Measurements from ENCODE around the gene ANKAR.

- TF ChIP-seq POLR2A (IDR thresholded peaks at IDR 0.05; ENCODE audit: control extremely low read depth in 1 of 2, low read depth in 2 of 2, low read length in 2 of 2) (no peak), RAD21 (IDR thresholded peaks at IDR 0.05 in 1 of 2, conservative IDR thresholded peaks at IDR 0.05 in 1 of 2; ENCODE audit: low read depth in 2 of 2, low read length in 2 of 2) (no peak), CTCF (IDR thresholded peaks at IDR 0.05; ENCODE audit: control extremely low read depth in 1 of 3, insufficient read depth in 1 of 3, low read depth in 1 of 3, low read length in 3 of 3) (no peak), MAX (IDR thresholded peaks at IDR 0.05) (no peak)
Observed at GRCh38 chr2:189679226-189679625, 4.8 kb downstream of the ANKAR start.
